B cell (primary cell): ENCODE data around the gene PCDH8. TPM values are rescaled to one million over a fixed set of nuclear protein-coding genes. Genes with fewer than 3 reads are reported as not detected.

Source experiments
- ATAC-seq: fragments of 200-7000 bp; cut with Tn5 transposase; one replicate; pipeline ENCODE4 v1.10.0; 2021; ENCODE audit warnings: low read depth, mild to moderate bottlenecking, moderate number of reproducible peaks, moderate library complexity
- CTCF ChIA-PET: fragments of 350-600 bp; sonication (Branson Sonifier 250); formaldehyde crosslinking; loops from one replicate; lab custom pipeline; 2021; ENCODE audit warnings: antibody characterized with exemption, inconsistent platforms; lab: Charles Lee
- POLR2A ChIA-PET: fragments of 350-600 bp; sonication (Branson Sonifier 250); formaldehyde crosslinking; loops from one replicate; lab custom pipeline; 2021; ENCODE audit warnings: antibody characterized with exemption; lab: Charles Lee
- DNase-seq: peaks from one replicate; pipeline ENCODE4 v3.0.0; 2013
- H2AFZ ChIP-seq: 2 replicates; pipeline ENCODE4 v1.6.1; 2012; ENCODE audit warnings: mild to moderate bottlenecking, low read depth, low read length; ENCODE audit not compliant: insufficient read depth, poor library complexity, severe bottlenecking
- H3K27ac ChIP-seq, 2 donors: 1 replicate in 1 of 2; 2 replicates in 1 of 2; pipeline ENCODE4 v1.5.1; 2012 to 2013; ENCODE audit warnings: low read length in 2 of 2, mild to moderate bottlenecking in 2 of 2, moderate library complexity in 1 of 2
- H3K27me3 ChIP-seq, 4 experiments: fragments of 200-600 bp in 1 of 4; sonication (generic) in 1 of 4; replicated peaks in 1 of 4; 1 replicate in 2 of 4; 2 replicates in 2 of 4; pipeline versions ENCODE4 v1.6.1 to v1.7.0; 2013 to 2016; ENCODE audit warnings: low read length in 3 of 4, mild to moderate bottlenecking in 2 of 4, mixed read lengths in 1 of 4, moderate library complexity in 1 of 4; ENCODE audit not compliant: insufficient read depth in 4 of 4, control insufficient read depth in 3 of 4; ENCODE audit errors: control extremely low read depth in 1 of 4
- H3K36me3 ChIP-seq, 2 experiments: replicated peaks in 1 of 2; 1 replicate in 1 of 2; 2 replicates in 1 of 2; pipeline versions ENCODE4 v1.6.1 to v1.7.1; 2013; ENCODE audit warnings: low read length in 1 of 2; ENCODE audit not compliant: insufficient read depth in 2 of 2, control insufficient read depth in 1 of 2; ENCODE audit errors: control extremely low read depth in 1 of 2, extremely low read depth in 1 of 2
- H3K4me1 ChIP-seq, 2 donors: fragments of 200-600 bp in 1 of 2; sonication (generic) in 1 of 2; 1 replicate in 1 of 2; 2 replicates in 1 of 2; pipeline versions ENCODE4 v1.5.1 to v1.6.1; 2013 to 2017; ENCODE audit warnings: low read length in 2 of 2; ENCODE audit not compliant: control insufficient read depth in 2 of 2, insufficient read depth in 2 of 2
- H3K4me2 ChIP-seq: replicated peaks from 2 replicates; pipeline ENCODE3; 2012; ENCODE audit warnings: mild to moderate bottlenecking, low read depth, low read length; ENCODE audit not compliant: poor library complexity, severe bottlenecking
- H3K4me3 ChIP-seq, 5 experiments: fragments of 200-600 bp in 1 of 5; sonication (generic) in 1 of 5; 1 replicate in 3 of 5; 2 replicates in 2 of 5; pipeline versions ENCODE4 v1.5.1 to v1.7.0; 2011 to 2016; ENCODE audit warnings: low read length in 4 of 5, mild to moderate bottlenecking in 4 of 5, low read depth in 2 of 5, control low read depth in 1 of 5, moderate library complexity in 1 of 5; ENCODE audit not compliant: insufficient read depth in 1 of 5; ENCODE audit errors: control extremely low read depth in 1 of 5, extremely low read depth in 1 of 5
- H3K79me2 ChIP-seq: fragments of 200-600 bp; sonication (generic); one replicate; pipeline ENCODE4 v1.6.0; 2016; ENCODE audit warnings: low read length; ENCODE audit not compliant: control insufficient read depth, insufficient read depth
- H3K9ac ChIP-seq: fragments of 200-600 bp; sonication (generic); 2 replicates; pipeline ENCODE4 v1.6.1; 2017; ENCODE audit warnings: mild to moderate bottlenecking, low read length, moderate library complexity
- H3K9me3 ChIP-seq, 3 donors: one replicate each; pipeline versions ENCODE4 v1.6.1 to v1.7.1; 2013; ENCODE audit warnings: low read length in 2 of 3; ENCODE audit not compliant: control insufficient read depth in 2 of 3, insufficient read depth in 1 of 3; ENCODE audit errors: control extremely low read depth in 1 of 3
- H4K20me1 ChIP-seq: 2 replicates; pipeline ENCODE4 v1.6.0; 2012; ENCODE audit warnings: mild to moderate bottlenecking, low read length; ENCODE audit not compliant: insufficient read depth, control insufficient read depth, poor library complexity, severe bottlenecking
- H3K27ac Mint-ChIP-seq: one replicate; pipeline ENCODE4 v1.8.0; 2021; ENCODE audit warnings: mixed read lengths
- H3K27me3 Mint-ChIP-seq: one replicate; pipeline ENCODE4 v1.8.0; 2021; ENCODE audit warnings: mixed read lengths
- H3K4me1 Mint-ChIP-seq: one replicate; pipeline ENCODE4 v1.8.0; 2021; ENCODE audit warnings: mixed read lengths
- H3K4me3 Mint-ChIP-seq: one replicate; pipeline ENCODE4 v1.8.0; 2021; ENCODE audit warnings: mixed read lengths
- H3K9me3 Mint-ChIP-seq: one replicate; pipeline ENCODE4 v1.8.0; 2022; ENCODE audit warnings: mixed read lengths; ENCODE audit not compliant: insufficient read depth
- EZH2 ChIP-seq: IDR thresholded peaks from 2 replicates; pipeline ENCODE4 v1.6.1; 2012; ENCODE audit warnings: borderline replicate concordance, low read depth, mild to moderate bottlenecking, moderate library complexity, low read length; ENCODE audit not compliant: insufficient read depth, poor library complexity, severe bottlenecking
- WGBS: methylation state at CpG from one replicate; pipeline ENCODE4 v1.1.5; 2013; ENCODE audit warnings: missing lambda C conversion rate; ENCODE audit not compliant: insufficient coverage; 5-methylcytosine and 5-hydroxymethylcytosine counted together
- intact Hi-C: fragments of 100-400 bp; cut with micrococcal nuclease; formaldehyde crosslinking; loops from one replicate; pipeline ENCODE4 v1.10.0; 2022
- polyA plus RNA-seq: library from polyadenylated mRNA; depleted of rRNA; stranded (reverse); fragments of >200 nt; gene quantifications from 2 replicates; pipeline ENCODE4 v1.2.3, GENCODE V29; 2012
- total RNA-seq, 2 donors: library from RNA; stranded (reverse); fragments of 120-200 nt in 1 of 2; gene quantifications; 1 replicate in 1 of 2; 2 replicates in 1 of 2; pipeline versions ENCODE4 v1.2.3 to v1.2.4, GENCODE V29; 2013 to 2022
- TF ChIP-seq, protein P1 (sequence below): fragments of 200-600 bp; IDR thresholded peaks from one replicate; pipeline ENCODE4 v1.8.0; 2022; ENCODE audit warnings: antibody characterized with exemption, mild to moderate bottlenecking

PCDH8 gene
- total and polyA plus RNA-seq, 2 donors (not counting 1 experiment from before 2014, with no cell fraction given), result not detected

DNA sequence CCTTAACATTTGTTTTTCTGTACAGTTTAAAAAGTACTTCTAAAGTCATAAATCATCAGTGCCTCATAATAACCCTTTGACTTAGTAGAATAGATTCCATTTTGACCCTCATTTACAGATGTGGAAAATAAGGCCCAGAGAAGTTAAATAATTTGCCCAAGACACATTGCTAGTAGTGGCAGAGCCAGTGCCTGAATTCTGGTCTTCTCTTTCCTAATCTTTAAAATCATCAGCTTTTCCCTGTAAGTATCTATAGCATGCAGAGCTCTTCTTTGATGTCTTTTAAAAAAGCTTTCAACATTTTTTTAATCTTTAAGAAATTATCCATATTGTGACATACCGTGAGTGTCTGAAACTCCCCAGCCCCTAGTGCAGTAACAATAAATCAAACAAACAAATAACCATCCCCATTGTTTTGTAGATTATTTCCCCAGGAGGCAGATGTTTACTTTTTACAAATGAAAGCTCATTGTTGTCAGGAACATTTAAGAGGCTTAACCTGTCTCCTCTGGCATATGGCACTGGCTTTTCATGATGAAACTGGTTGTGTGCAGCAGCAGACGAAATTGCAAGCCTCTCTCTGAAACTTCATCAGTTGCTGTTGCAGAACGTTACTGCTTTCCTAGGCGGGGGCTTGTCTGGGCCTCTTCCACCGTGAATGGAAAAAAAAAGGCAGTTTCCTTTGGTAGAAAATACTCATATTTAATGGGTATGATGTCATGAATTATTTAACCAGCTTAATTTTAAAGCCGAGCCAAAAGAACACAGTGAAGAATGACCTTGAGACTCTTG is 31.7 kb upstream of the PCDH8 start:
- ChIA-PET CTCF (no interaction called here), POLR2A (no interaction called here)
- Mint-ChIP-seq H3K4me3 (no peak overlapping the region), H3K27ac (no peak overlapping the region), H3K4me1 (no peaks in the 10 kb centered on the region), H3K27me3 (peaks cover 24% of the 10 kb centered on the region), H3K9me3 (no peaks in the 10 kb centered on the region)
- Histone ChIP-seq H3K9ac (no peak overlapping the region), H3K9me3 (peaks cover 1 to 12% (median 1%) of the 10 kb centered on the region in 3 donors), H3K79me2 (no peaks in the 10 kb centered on the region), H2AFZ (no peak overlapping the region), H3K4me1 (no peaks in the 10 kb centered on the region), H3K27me3 (peaks cover 0 to 10% (median 0%) of the 10 kb centered on the region in 4 experiments), H3K36me3 (no peaks in the 10 kb centered on the region), H3K4me2 (no peak overlapping the region), H4K20me1 (no peaks in the 10 kb centered on the region), H3K4me3 (no peak overlapping the region), H3K27ac (no peak overlapping the region)
- ATAC-seq, result no peak
- no peak for DNase-seq
- TF ChIP-seq EZH2, result no peak
- TF ChIP-seq, protein P1, sequence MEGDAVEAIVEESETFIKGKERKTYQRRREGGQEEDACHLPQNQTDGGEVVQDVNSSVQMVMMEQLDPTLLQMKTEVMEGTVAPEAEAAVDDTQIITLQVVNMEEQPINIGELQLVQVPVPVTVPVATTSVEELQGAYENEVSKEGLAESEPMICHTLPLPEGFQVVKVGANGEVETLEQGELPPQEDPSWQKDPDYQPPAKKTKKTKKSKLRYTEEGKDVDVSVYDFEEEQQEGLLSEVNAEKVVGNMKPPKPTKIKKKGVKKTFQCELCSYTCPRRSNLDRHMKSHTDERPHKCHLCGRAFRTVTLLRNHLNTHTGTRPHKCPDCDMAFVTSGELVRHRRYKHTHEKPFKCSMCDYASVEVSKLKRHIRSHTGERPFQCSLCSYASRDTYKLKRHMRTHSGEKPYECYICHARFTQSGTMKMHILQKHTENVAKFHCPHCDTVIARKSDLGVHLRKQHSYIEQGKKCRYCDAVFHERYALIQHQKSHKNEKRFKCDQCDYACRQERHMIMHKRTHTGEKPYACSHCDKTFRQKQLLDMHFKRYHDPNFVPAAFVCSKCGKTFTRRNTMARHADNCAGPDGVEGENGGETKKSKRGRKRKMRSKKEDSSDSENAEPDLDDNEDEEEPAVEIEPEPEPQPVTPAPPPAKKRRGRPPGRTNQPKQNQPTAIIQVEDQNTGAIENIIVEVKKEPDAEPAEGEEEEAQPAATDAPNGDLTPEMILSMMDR, result no peak
- intact Hi-C loops, result no loop called here
- WGBS, result 59% methylated on average over 2 of the region's 6 CpGs

DNA sequence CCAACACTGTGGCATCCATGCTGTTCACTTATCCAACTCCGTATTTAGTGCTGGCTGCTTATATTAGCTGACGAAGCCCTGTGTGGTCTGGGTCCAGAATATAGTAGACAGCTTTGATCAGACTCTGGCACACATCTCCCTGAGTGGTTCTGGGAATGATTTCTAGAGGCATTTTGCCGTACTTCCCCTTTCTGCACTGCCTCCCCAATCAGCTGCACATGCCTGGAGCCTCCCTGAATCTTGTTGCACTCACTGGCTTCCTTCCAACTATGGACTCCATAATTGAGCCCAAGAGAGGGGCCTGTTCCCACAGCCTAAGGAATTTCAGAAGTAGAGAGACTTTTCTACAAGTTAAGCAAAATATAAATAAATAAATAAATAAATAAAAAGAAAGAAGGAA is 30.4 kb upstream of the PCDH8 start:
- H3K9ac ChIP-seq, result no peak overlapping the region
- H3K9me3 Mint-ChIP-seq, result no peaks in the 10 kb centered on the region
- intact Hi-C loops, result no loop called here
- H3K27ac ChIP-seq, result no peak overlapping the region
- H3K27me3 Mint-ChIP-seq, result peaks cover 24% of the 10 kb centered on the region
- H3K4me1 ChIP-seq, result no peaks in the 10 kb centered on the region
- TF ChIP-seq, protein P1, result no peak
- TF ChIP-seq EZH2, result no peak
- POLR2A ChIA-PET, result no interaction called here
- no peak overlapping the region for H3K27ac Mint-ChIP-seq
- WGBS, result 61% methylated on average over 3 of the region's 3 CpGs
- H3K36me3 ChIP-seq, result no peaks in the 10 kb centered on the region
- CTCF ChIA-PET, result interaction anchor here (0.5 to 0.9 kb wide), 2 partner anchors 10 to 206 kb away, joined by 3 read pairs; no protein-coding TSS in a partner anchor
- H3K79me2 ChIP-seq, result no peaks in the 10 kb centered on the region
- H3K4me2 ChIP-seq, result no peak overlapping the region
- no peak overlapping the region for H3K4me3 Mint-ChIP-seq
- H3K4me3 ChIP-seq, result no peak overlapping the region
- H3K4me1 Mint-ChIP-seq, result no peaks in the 10 kb centered on the region
- peaks cover 1 to 18% (median 5%) of the 10 kb centered on the region in 3 donors for H3K9me3 ChIP-seq
- H3K27me3 ChIP-seq, result peaks cover 0 to 10% (median 0%) of the 10 kb centered on the region in 4 experiments
- H2AFZ ChIP-seq, result no peak overlapping the region
- ATAC-seq (no peak), DNase-seq (no peak)
- no peaks in the 10 kb centered on the region for H4K20me1 ChIP-seq
